ENCODE data around the gene AIG1.

DNA sequence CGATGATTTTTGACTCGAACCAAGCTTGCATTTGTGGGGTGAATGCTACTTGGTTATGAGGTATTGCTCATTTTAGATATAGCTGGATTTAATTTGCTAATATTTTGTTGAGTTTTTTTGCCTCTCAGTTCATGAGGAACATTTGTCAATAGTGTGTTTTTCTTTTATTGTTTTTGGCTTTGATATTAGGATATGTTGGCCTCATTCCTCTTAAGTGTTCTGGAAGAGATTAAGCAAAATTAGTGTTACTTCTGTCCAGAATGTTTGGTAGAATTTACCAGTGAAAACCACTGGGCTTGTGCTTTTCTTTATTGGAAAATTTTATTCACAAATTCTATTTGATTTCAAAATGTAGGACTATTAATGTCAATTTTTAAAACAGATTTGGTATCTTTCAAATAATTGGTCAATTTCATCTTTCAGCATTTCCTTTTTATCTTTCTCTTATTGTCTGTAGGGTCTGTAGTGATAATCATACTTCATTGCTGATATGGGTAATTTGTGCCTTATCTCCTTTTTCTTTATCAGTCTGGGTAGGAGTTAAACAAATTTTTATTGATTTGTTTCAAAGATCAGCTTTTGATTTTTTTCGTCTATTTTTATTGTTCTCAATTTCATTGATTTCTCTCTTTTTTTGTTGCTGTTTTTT lies 14.1 kb downstream of the AIG1 start:
- TF ChIP-seq CTCF (conservative IDR thresholded peaks at IDR 0.05 in 1 of 2, IDR thresholded peaks at IDR 0.05 in 1 of 2; ENCODE audit: low read depth in 1 of 2, low read length in 2 of 2) = no peak
- no peak for TF ChIP-seq EZH2 (IDR thresholded peaks at IDR 0.05; ENCODE audit: low read length, missing control alignments)
